ENCODE results near the gene RAET1G. TPM values are rescaled to one million over a fixed set of nuclear protein-coding genes. Genes with fewer than 3 reads are reported as not detected.

Gene RAET1G
- total RNA-seq, 1 experiment from 2014 or later, result 0.54 TPM

DNA sequence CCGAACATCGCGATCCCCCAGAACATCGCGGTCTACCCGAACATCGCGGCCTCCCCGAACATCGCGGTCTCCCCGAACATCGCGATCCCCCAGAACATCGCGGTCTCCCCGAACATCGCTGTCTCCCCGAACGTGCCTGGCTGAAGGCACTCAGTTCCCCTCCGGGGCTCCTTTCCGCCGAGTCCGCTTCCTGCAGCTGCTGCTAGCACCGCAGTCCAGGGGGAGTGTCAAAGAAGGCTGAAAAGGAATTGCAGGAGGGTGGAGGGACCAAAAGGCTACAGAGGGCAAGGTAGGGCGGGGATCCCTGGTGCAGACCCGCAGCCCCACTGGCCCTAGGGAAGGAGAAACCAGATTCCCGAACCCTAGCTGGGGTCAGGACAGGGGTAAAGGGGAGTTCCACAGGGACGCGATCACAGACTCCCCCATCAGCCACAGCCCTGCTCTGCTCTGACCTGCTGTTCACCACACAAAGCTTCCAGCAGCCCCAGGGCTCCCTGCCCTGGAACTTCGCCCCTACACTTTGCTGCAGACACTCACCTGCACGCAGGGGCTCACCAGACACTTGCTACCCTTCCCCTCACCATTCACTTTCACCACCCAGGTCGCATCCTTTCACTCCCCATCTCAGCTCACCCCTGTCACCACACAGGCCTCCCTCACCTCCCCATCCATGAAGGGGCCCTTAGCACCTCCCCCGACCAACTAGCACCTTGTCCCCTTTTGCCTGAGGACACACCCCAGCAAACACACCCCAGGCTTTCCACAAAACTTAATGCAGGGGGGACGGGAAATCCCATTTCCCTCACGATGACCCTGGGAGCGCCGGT is 42.5 kb upstream of the RAET1G start:
- peaks cover 16% of the 10 kb centered on the region for H3K27me3 Mint-ChIP-seq (ENCODE audit: unreplicated experiment)
- intact Hi-C loops (cut with micrococcal nuclease; ENCODE audit: unreplicated experiment), result no loop called here

DNA sequence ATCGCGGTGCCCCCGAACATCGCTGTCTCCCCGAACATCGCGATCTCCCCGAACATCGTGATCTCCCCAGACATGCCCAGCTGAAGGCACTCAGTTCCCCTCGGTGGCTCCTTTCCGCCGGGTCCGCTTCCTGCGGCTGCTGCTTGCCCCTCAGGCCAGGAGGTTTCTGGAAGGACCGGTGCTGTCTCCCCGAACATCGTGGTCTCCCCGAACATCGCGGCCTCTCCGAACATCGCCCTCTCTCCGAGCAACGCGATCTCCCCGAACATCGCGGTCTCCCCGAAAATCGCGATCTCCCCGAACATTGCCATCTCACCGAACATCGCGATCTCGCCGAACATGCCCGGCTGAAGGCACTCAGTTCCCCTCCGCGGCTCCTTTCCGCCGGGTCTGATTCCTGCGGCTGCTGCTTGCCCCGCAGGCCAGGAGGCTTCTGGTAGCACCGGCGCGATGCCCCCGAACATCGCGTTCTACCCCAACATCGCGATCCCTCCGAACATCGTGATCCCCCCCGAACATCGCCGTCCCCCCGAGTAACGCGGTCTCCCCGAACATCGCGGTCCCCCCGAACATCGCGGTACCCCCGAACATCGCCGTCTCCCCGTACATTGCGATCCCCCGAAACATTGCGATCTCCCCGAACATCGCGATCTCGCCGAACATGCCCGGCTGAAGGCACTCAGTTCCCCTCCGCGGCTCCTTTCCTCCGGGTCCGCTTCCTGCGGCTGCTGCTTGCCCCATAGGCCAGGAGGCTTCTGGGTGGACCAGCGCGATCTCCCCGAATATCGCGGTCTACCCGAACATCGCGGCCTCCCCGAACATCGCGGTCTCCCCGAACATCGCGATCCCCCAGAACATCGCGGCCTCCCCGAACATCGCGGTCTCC is 41.6 kb upstream of the RAET1G start:
- intact Hi-C loops (cut with micrococcal nuclease; ENCODE audit: unreplicated experiment), result no loop called here
- peak overlapping the region; percentile 81 for H3K27ac Mint-ChIP-seq (ENCODE audit: unreplicated experiment)
- H3K9me3 Mint-ChIP-seq (ENCODE audit: low read depth, unreplicated experiment), result no peaks in the 10 kb centered on the region
- DNase-seq, result no peak
- CTCF ChIA-PET, result interaction anchor here (0.5 kb wide), 1 partner anchor 1202 kb away, joined by 6 read pairs; no protein-coding TSS in a partner anchor
- TF ChIP-seq, protein P1, sequence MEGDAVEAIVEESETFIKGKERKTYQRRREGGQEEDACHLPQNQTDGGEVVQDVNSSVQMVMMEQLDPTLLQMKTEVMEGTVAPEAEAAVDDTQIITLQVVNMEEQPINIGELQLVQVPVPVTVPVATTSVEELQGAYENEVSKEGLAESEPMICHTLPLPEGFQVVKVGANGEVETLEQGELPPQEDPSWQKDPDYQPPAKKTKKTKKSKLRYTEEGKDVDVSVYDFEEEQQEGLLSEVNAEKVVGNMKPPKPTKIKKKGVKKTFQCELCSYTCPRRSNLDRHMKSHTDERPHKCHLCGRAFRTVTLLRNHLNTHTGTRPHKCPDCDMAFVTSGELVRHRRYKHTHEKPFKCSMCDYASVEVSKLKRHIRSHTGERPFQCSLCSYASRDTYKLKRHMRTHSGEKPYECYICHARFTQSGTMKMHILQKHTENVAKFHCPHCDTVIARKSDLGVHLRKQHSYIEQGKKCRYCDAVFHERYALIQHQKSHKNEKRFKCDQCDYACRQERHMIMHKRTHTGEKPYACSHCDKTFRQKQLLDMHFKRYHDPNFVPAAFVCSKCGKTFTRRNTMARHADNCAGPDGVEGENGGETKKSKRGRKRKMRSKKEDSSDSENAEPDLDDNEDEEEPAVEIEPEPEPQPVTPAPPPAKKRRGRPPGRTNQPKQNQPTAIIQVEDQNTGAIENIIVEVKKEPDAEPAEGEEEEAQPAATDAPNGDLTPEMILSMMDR (IDR thresholded peaks at IDR 0.05; ENCODE audit: unreplicated experiment), result no peak
- BruUV-seq (replicated peaks), result no TSS peak
- H3K36me3 Mint-ChIP-seq (ENCODE audit: insufficient read depth, unreplicated experiment), result peaks cover 23% of the 10 kb centered on the region
- no peaks in the 10 kb centered on the region for H3K4me1 Mint-ChIP-seq (ENCODE audit: low read depth, unreplicated experiment)
- H3K4me3 Mint-ChIP-seq (ENCODE audit: low read depth, unreplicated experiment), result peak overlapping the region; percentile 81
- peaks cover 10% of the 10 kb centered on the region for H3K27me3 Mint-ChIP-seq (ENCODE audit: unreplicated experiment)

More for the DNA sequence above, 42.5 kb upstream of the RAET1G start:
- Mint-ChIP-seq H3K36me3 (ENCODE audit: insufficient read depth, unreplicated experiment) (peaks cover 23% of the 10 kb centered on the region), H3K4me1 (ENCODE audit: low read depth, unreplicated experiment) (no peaks in the 10 kb centered on the region), H3K4me3 (ENCODE audit: low read depth, unreplicated experiment) (peak overlapping the region; percentile 81), H3K9me3 (ENCODE audit: low read depth, unreplicated experiment) (no peaks in the 10 kb centered on the region), H3K27ac (ENCODE audit: unreplicated experiment) (peak overlapping the region; percentile 81)
- TSS peak; percentile 17 for BruUV-seq (replicated peaks)
- CTCF ChIA-PET, result no interaction called here
- TF ChIP-seq, protein P1 (IDR thresholded peaks at IDR 0.05; ENCODE audit: unreplicated experiment), result no peak
- DNase-seq, result no peak

DNA sequence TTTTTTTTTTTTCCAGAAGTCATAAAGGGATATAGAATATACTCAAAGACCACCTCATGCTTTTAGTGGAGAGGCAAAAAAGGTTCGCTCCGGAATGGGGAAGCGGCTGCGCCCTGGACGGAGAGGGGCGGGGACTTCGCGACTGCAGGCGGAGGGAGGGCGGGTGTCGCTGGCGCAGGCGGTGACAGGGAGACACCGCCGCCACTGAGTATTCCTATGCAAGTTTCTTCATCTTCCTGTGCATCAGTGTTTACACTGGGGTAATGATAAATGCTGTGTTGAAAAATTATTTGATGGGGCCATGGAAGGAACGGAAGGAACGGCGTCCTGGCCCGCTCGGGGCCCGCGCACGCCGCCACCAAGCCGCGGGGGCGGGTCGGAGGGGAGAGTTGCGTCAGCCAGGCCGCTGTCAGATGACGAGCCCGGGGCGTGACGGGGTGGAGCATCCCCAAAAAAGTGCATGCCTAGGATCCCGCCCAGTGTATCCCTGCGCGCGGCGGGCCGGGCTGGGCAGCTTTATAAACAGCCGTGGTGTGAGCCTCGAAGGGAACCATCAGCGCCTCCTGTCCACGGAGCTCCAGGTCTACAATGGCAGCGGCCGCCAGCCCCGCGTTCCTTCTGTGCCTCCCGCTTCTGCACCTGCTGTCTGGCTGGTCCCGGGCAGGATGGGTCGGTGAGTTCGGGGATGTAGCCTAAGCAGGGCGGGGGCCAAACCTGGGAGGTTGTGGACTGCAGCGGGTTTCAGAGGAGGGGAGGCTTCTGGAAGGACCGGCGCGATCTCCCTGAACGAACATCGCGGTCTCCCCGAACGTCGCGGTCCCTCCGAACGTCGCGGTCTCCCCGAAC is 40.8 kb upstream of the RAET1G start, which contains the start of gene ULBP1:
Gene ULBP1 (plus strand): TSS at position 482 of the 846 bp plus-strand sequence. CDS start 107 bp downstream, at position 589.
- CTCF ChIA-PET, result interaction anchor here (0.5 kb wide), 1 partner anchor 1202 kb away, joined by 6 read pairs; no protein-coding TSS in a partner anchor
- TF ChIP-seq, protein P1 (IDR thresholded peaks at IDR 0.05; ENCODE audit: unreplicated experiment), result no peak
- Mint-ChIP-seq H3K4me1 (ENCODE audit: low read depth, unreplicated experiment) (no peaks in the 10 kb centered on the region), H3K27ac (ENCODE audit: unreplicated experiment) (peak within 1 kb of the TSS; percentile 81), H3K36me3 (ENCODE audit: insufficient read depth, unreplicated experiment) (peaks cover 23% of the 10 kb centered on the region), H3K9me3 (ENCODE audit: low read depth, unreplicated experiment) (no peaks in the 10 kb centered on the region), H3K4me3 (ENCODE audit: low read depth, unreplicated experiment) (peak within 1 kb of the TSS; percentile 81), H3K27me3 (ENCODE audit: unreplicated experiment) (peaks cover 2% of the 10 kb centered on the region)
- peak; percentile 80 for DNase-seq
- no TSS peak for BruUV-seq (replicated peaks)
- intact Hi-C loops (cut with micrococcal nuclease; ENCODE audit: unreplicated experiment), result no loop called here

DNA sequence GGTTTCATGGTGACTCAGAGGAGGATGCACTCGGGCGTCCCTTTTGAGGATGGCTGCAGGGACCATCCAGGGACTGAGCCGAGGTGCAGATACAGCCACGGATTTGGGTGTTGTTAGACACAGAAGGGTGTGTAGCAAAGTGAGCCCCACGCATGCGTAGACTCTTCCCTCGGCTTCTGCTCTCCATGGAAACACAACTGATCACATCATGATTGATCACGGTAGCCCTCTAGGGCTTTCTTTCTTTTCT is 40.2 kb upstream of the RAET1G start:
- Mint-ChIP-seq H3K9me3 (ENCODE audit: low read depth, unreplicated experiment) (no peaks in the 10 kb centered on the region), H3K4me3 (ENCODE audit: low read depth, unreplicated experiment) (peak overlapping the region; percentile 81), H3K27ac (ENCODE audit: unreplicated experiment) (peak overlapping the region; percentile 81), H3K27me3 (ENCODE audit: unreplicated experiment) (no peaks in the 10 kb centered on the region), H3K36me3 (ENCODE audit: insufficient read depth, unreplicated experiment) (peaks cover 23% of the 10 kb centered on the region), H3K4me1 (ENCODE audit: low read depth, unreplicated experiment) (no peaks in the 10 kb centered on the region)
- CTCF ChIA-PET, result no interaction called here
- BruUV-seq (replicated peaks), result no TSS peak
- DNase-seq, result peak; percentile 30
- TF ChIP-seq, protein P1 (IDR thresholded peaks at IDR 0.05; ENCODE audit: unreplicated experiment), result no peak
- intact Hi-C loops (cut with micrococcal nuclease; ENCODE audit: unreplicated experiment), result no loop called here

Data from Calu3 (cell line).